HTR-8/SVneo (cell line): ENCODE measurements around the gene NRXN3.
A peak's percentile ranks its signal among the peaks of the same experiment; 100 is the strongest.

Experiments used
- DNase-seq: peaks from one replicate; pipeline ENCODE4 v3.0.0; 2011; ENCODE audit warnings: low spot score, mixed read lengths; ENCODE audit not compliant: insufficient read length
- FAIRE-seq: peaks from 2 replicates; lab custom pipeline; 2011; peaks lifted over from hg19 to GRCh38; lab: Jason Lieb, UNC

The NRXN3 gene

GRCh38 chr14:79829405-79830166 is 1659.4 kb downstream of the NRXN3 start:
- no peak for DNase-seq
- FAIRE-seq = no peak

GRCh38 chr14:79831195-79831892 is 1661.2 kb downstream of the NRXN3 start:
- DNase-seq (no peak), FAIRE-seq (no peak)

GRCh38 chr14:79833781-79834180 is 1663.6 kb downstream of the NRXN3 start:
- FAIRE-seq = no peak
- DNase-seq = no peak

GRCh38 chr14:79834868-79835267 is 1664.7 kb downstream of the NRXN3 start:
- FAIRE-seq = no peak
- no peak for DNase-seq

GRCh38 chr14:79836577-79836976 is 1666.4 kb downstream of the NRXN3 start:
- no peak for FAIRE-seq
- no peak for DNase-seq

- FAIRE-seq = no peak
Observed at GRCh38 chr14:79837699-79838098, 1667.5 kb downstream of the NRXN3 start.

GRCh38 chr14:79840103-79840502 is 1669.9 kb downstream of the NRXN3 start:
- no peak for DNase-seq
- FAIRE-seq = no peak

More at GRCh38 chr14:79837699-79838098, 1667.5 kb downstream of the NRXN3 start:
- DNase-seq = no peak

- no peak for DNase-seq
- FAIRE-seq = no peak
Observed at GRCh38 chr14:79840831-79841230, 1670.7 kb downstream of the NRXN3 start.

- FAIRE-seq (no peak), DNase-seq (no peak)
Observed at GRCh38 chr14:79841433-79841832, 1671.3 kb downstream of the NRXN3 start.

- DNase-seq (peak; percentile 35), FAIRE-seq (no peak)
Observed at GRCh38 chr14:79842270-79842669, 1672.1 kb downstream of the NRXN3 start.

- no peak for DNase-seq
- FAIRE-seq = no peak
Observed at GRCh38 chr14:79852950-79853744, 1683.0 kb downstream of the NRXN3 start.

- FAIRE-seq (no peak), DNase-seq (no peak)
Observed at GRCh38 chr14:79855789-79856188, 1685.6 kb downstream of the NRXN3 start.

- FAIRE-seq (no peak), DNase-seq (no peak)
Observed at GRCh38 chr14:79856381-79856780, 1686.2 kb downstream of the NRXN3 start.

- FAIRE-seq = no peak
- DNase-seq = no peak
Observed at GRCh38 chr14:79861111-79861510, 1690.9 kb downstream of the NRXN3 start.

- DNase-seq (no peak), FAIRE-seq (no peak)
Observed at GRCh38 chr14:79862045-79862444, 1691.9 kb downstream of the NRXN3 start.

GRCh38 chr14:79871136-79871535 is 1701.0 kb downstream of the NRXN3 start:
- no peak for DNase-seq
- no peak for FAIRE-seq

- no peak for FAIRE-seq
- no peak for DNase-seq
Observed at GRCh38 chr14:79878229-79878628, 1708.1 kb downstream of the NRXN3 start.

- FAIRE-seq (no peak), DNase-seq (no peak)
Observed at GRCh38 chr14:79878785-79879184, 1708.6 kb downstream of the NRXN3 start.

GRCh38 chr14:79881299-79881698 is 1711.1 kb downstream of the NRXN3 start:
- FAIRE-seq (no peak), DNase-seq (no peak)

GRCh38 chr14:79890527-79890926 is 1720.4 kb downstream of the NRXN3 start:
- FAIRE-seq (no peak), DNase-seq (no peak)

- DNase-seq = no peak
Observed at GRCh38 chr14:79896009-79896408, 1725.8 kb downstream of the NRXN3 start.

More at GRCh38 chr14:79896009-79896408, 1725.8 kb downstream of the NRXN3 start:
- FAIRE-seq = no peak
